ENCODE results near the gene PTPRF.

Gene PTPRF

DNA sequence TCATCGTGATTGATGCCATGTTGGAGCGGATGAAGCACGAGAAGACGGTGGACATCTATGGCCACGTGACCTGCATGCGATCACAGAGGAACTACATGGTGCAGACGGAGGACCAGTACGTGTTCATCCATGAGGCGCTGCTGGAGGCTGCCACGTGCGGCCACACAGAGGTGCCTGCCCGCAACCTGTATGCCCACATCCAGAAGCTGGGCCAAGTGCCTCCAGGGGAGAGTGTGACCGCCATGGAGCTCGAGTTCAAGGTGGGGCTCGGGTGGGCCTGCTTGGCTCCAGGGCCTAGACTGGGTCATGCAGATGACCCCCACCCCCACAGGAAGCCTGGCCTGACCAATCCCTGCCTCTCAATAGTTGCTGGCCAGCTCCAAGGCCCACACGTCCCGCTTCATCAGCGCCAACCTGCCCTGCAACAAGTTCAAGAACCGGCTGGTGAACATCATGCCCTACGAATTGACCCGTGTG is 88.7 kb downstream of the PTPRF start:
- H3K4me3 ChIP-seq (replicated peaks; ENCODE audit: low read depth, low read length) = no peak overlapping the region
- TF ChIP-seq, protein P1, sequence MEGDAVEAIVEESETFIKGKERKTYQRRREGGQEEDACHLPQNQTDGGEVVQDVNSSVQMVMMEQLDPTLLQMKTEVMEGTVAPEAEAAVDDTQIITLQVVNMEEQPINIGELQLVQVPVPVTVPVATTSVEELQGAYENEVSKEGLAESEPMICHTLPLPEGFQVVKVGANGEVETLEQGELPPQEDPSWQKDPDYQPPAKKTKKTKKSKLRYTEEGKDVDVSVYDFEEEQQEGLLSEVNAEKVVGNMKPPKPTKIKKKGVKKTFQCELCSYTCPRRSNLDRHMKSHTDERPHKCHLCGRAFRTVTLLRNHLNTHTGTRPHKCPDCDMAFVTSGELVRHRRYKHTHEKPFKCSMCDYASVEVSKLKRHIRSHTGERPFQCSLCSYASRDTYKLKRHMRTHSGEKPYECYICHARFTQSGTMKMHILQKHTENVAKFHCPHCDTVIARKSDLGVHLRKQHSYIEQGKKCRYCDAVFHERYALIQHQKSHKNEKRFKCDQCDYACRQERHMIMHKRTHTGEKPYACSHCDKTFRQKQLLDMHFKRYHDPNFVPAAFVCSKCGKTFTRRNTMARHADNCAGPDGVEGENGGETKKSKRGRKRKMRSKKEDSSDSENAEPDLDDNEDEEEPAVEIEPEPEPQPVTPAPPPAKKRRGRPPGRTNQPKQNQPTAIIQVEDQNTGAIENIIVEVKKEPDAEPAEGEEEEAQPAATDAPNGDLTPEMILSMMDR (IDR thresholded peaks at IDR 0.05; ENCODE audit: low read depth, low read length, missing control alignments) = no peak
- DNase-seq (ENCODE audit: extremely low read depth, low read depth) = no peak

- H3K4me3 ChIP-seq (replicated peaks; ENCODE audit: low read depth, low read length) = no peak overlapping the region
- no peak for DNase-seq (ENCODE audit: extremely low read depth, low read depth)
- TF ChIP-seq, protein P1 (IDR thresholded peaks at IDR 0.05; ENCODE audit: low read depth, low read length, missing control alignments) = no peak
These were observed 89.6 kb downstream of the PTPRF start for GRCh38 chr1:43619996-43620920.

DNA sequence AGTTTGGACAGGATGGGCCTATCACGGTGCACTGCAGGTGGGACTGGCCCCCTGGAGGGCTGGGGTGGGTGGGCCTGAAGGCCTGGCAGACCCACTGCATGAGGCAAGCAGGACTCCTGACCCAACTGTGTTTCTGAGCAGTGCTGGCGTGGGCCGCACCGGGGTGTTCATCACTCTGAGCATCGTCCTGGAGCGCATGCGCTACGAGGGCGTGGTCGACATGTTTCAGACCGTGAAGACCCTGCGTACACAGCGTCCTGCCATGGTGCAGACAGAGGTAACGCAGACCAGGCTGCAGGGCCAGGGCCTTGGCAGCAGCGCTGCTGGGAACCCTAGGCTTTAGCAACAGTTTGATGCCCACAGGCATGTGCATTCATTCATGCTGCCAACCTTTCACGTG is 90.3 kb downstream of the PTPRF start:
- TF ChIP-seq, protein P1 (IDR thresholded peaks at IDR 0.05; ENCODE audit: low read depth, low read length, missing control alignments) = no peak
- H3K4me3 ChIP-seq (replicated peaks; ENCODE audit: low read depth, low read length) = no peak overlapping the region
- DNase-seq (ENCODE audit: extremely low read depth, low read depth) = no peak

DNA sequence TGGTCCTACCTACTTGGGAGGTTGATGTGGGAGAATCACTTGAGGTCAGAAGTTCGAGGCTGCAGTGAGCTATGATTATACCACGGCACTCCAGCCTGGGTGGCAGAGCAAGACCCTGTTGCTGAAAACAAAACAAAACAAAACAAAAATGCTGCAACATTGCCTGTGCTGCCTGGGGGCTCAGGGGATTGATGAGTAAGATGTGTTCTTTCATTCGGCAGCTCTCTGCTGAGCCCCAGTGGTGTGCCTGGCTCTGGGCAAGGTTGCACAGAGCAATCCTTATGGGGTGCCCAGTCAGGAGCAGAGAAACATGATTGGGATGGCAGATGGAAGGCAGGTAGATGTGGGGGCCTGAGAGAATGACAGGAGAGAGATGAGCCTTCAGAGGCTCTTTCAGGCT is 90.7 kb downstream of the PTPRF start:
- TF ChIP-seq, protein P1 (IDR thresholded peaks at IDR 0.05; ENCODE audit: low read depth, low read length, missing control alignments) = no peak
- no peak for DNase-seq (ENCODE audit: extremely low read depth, low read depth)

GRCh38 chr1:43621861-43622260 is 91.2 kb downstream of the PTPRF start:
- DNase-seq (ENCODE audit: extremely low read depth, low read depth) = no peak
- no peak overlapping the region for H3K4me3 ChIP-seq (replicated peaks; ENCODE audit: low read depth, low read length)
- TF ChIP-seq, protein P1 (IDR thresholded peaks at IDR 0.05; ENCODE audit: low read depth, low read length, missing control alignments) = no peak

More for the DNA sequence above, 90.7 kb downstream of the PTPRF start:
- H3K4me3 ChIP-seq (replicated peaks; ENCODE audit: low read depth, low read length) = no peak overlapping the region

- TF ChIP-seq, protein P1 (IDR thresholded peaks at IDR 0.05; ENCODE audit: low read depth, low read length, missing control alignments) = no peak
- no peak for DNase-seq (ENCODE audit: extremely low read depth, low read depth)
- H3K4me3 ChIP-seq (replicated peaks; ENCODE audit: low read depth, low read length) = no peak overlapping the region
These were observed 91.8 kb downstream of the PTPRF start for GRCh38 chr1:43622471-43622870.

All from HFF-Myc (cell line).